Measurements from ENCODE around the gene CYFIP1. TPM values are rescaled to one million over a fixed set of nuclear protein-coding genes. Genes with fewer than 3 reads are reported as not detected.
"Not testable (repeated sequence)": the region's sequence is repeated elsewhere in the genome, so short reads cannot be mapped to it uniquely, and the experiment has no call there.

The CYFIP1 gene
- total and polyA plus RNA-seq, 4 donors = 27.0 to 136 (median 86.7) TPM

DNA sequence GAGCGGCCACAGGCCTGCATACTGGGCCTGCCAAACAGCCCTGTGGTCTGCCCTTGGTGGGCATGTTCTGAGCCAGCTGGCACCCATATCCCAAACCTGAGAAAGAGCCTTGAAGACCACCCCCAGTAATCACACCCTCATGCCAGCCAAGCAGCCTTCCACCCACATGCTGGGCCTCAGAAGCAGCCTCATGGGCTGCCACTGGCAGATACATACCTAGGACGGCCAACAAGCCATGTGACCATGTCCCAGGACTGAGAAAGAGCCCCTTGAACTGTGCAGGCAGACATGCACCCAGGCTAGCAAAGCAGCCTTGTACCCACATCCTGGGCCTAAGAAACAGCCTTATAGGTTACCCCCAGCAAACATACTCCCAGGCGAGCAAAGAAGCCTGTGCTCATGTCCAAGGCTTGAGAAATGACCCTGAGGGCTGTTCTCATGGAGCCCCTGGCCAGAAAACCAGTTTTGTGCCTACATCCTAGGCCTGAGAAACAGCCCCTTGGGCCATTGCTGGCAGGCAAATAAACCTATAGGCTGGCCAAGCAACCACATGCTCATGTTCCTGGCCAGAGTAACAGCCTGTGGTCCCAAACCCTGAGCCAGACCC lies 34.3 kb upstream of the CYFIP1 start:
- H3K27me3 ChIP-seq (ENCODE audit: control insufficient read depth in 3 of 3, insufficient read depth in 3 of 3, low read length in 2 of 3) = no peaks in the 10 kb centered on the region
- TF ChIP-seq, protein P1, sequence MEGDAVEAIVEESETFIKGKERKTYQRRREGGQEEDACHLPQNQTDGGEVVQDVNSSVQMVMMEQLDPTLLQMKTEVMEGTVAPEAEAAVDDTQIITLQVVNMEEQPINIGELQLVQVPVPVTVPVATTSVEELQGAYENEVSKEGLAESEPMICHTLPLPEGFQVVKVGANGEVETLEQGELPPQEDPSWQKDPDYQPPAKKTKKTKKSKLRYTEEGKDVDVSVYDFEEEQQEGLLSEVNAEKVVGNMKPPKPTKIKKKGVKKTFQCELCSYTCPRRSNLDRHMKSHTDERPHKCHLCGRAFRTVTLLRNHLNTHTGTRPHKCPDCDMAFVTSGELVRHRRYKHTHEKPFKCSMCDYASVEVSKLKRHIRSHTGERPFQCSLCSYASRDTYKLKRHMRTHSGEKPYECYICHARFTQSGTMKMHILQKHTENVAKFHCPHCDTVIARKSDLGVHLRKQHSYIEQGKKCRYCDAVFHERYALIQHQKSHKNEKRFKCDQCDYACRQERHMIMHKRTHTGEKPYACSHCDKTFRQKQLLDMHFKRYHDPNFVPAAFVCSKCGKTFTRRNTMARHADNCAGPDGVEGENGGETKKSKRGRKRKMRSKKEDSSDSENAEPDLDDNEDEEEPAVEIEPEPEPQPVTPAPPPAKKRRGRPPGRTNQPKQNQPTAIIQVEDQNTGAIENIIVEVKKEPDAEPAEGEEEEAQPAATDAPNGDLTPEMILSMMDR (IDR thresholded peaks at IDR 0.05; ENCODE audit: control extremely low read depth, extremely low read depth) = no peak
- no peak overlapping the region for H3K4me3 ChIP-seq
- ATAC-seq (ENCODE audit: insufficient read depth, low FRiP score) (no peak), DNase-seq (no peak)
- no peaks in the 10 kb centered on the region for H3K4me1 ChIP-seq (ENCODE audit: control insufficient read depth in 5 of 5, insufficient read depth in 5 of 5, low read length in 5 of 5)
- H3K36me3 ChIP-seq (ENCODE audit: control insufficient read depth in 4 of 4, insufficient read depth in 4 of 4, low read length in 4 of 4) = peaks cover 22 to 52% (median 39%) of the 10 kb centered on the region in 4 donors
- H3K27ac ChIP-seq (ENCODE audit: low read depth in 1 of 2, low read length in 1 of 2) = no peak overlapping the region
- H3K9me3 ChIP-seq (ENCODE audit: control insufficient read depth in 4 of 4, insufficient read depth in 3 of 4, low read length in 3 of 4) = no peaks in the 10 kb centered on the region
- WGBS, 2 donors = 93 to 97% methylated on average over 3 of the region's 3 CpGs
- H3K9ac ChIP-seq (ENCODE audit: insufficient read depth in 1 of 2, low read length in 2 of 2) = no peak overlapping the region

DNA sequence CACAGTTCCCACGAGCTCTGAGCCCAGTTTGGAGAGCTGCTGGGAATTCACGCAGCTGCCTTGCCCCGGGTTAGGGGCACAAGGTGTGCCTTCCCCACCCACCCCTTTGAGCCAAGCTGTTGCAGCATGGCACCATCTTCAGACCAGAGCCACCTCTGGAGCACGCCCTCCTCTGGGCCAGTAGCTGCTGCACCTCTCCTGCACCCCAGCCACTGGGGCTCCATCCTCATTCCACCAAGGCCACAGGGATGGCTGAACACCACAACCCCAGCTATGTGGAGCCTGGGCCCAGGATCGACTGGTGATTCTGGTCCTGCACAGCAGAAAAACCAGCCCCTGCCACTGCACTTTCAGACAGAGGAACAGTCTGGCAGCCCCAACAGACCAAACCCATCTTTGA lies 33.5 kb upstream of the CYFIP1 start:
- TF ChIP-seq, protein P1 (IDR thresholded peaks at IDR 0.05; ENCODE audit: control extremely low read depth, extremely low read depth) = no peak
- H3K36me3 ChIP-seq (ENCODE audit: control insufficient read depth in 4 of 4, insufficient read depth in 4 of 4, low read length in 4 of 4) = peaks cover 18 to 48% (median 35%) of the 10 kb centered on the region in 4 donors
- WGBS, 2 donors = 97% methylated on average over 5 of the region's 5 CpGs
- H3K27ac ChIP-seq (ENCODE audit: low read depth in 1 of 2, low read length in 1 of 2) = no peak overlapping the region
- DNase-seq = no peak
- ATAC-seq (ENCODE audit: insufficient read depth, low FRiP score) = no peak
- H3K27me3 ChIP-seq (ENCODE audit: control insufficient read depth in 3 of 3, insufficient read depth in 3 of 3, low read length in 2 of 3) = no peaks in the 10 kb centered on the region
- H3K4me3 ChIP-seq = no peak overlapping the region
- H3K9ac ChIP-seq (ENCODE audit: insufficient read depth in 1 of 2, low read length in 2 of 2) = no peak overlapping the region
- H3K9me3 ChIP-seq (ENCODE audit: control insufficient read depth in 4 of 4, insufficient read depth in 3 of 4, low read length in 3 of 4) = no peaks in the 10 kb centered on the region
- H3K4me1 ChIP-seq (ENCODE audit: control insufficient read depth in 5 of 5, insufficient read depth in 5 of 5, low read length in 5 of 5) = no peaks in the 10 kb centered on the region

DNA sequence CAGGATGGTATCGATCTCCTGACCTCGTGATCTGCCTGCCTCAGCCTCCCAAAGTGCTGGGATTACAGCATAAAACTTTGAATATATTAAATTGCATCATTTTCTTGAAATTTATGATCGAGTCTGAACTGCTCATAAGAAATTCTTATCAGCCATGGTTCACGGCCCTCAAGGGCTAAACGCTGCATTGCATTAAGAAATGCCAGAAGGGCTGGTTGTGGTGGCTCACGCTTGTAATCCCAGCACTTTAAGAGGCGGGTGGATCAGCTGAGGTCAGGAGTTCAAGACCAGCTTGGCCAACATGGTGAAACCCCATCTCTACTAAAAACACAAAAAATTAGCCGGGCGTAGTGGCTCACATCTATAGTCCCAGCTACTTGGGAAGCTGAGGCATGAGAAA lies 32.4 kb upstream of the CYFIP1 start:
- H3K27me3 ChIP-seq (ENCODE audit: control insufficient read depth in 3 of 3, insufficient read depth in 3 of 3, low read length in 2 of 3); ATAC-seq (ENCODE audit: insufficient read depth, low FRiP score); H3K4me3 ChIP-seq; H3K27ac ChIP-seq (ENCODE audit: low read depth in 1 of 2, low read length in 1 of 2); H3K9ac ChIP-seq (ENCODE audit: insufficient read depth in 1 of 2, low read length in 2 of 2); H3K9me3 ChIP-seq (ENCODE audit: control insufficient read depth in 4 of 4, insufficient read depth in 3 of 4, low read length in 3 of 4); H3K4me1 ChIP-seq (ENCODE audit: control insufficient read depth in 5 of 5, insufficient read depth in 5 of 5, low read length in 5 of 5); DNase-seq: not testable (repeated sequence)
- H3K36me3 ChIP-seq (ENCODE audit: control insufficient read depth in 4 of 4, insufficient read depth in 4 of 4, low read length in 4 of 4) = peaks cover 23 to 42% (median 37%) of the 10 kb centered on the region in 4 donors
- WGBS, 2 donors = 96 to 97% methylated on average over 9 of the region's 9 CpGs

DNA sequence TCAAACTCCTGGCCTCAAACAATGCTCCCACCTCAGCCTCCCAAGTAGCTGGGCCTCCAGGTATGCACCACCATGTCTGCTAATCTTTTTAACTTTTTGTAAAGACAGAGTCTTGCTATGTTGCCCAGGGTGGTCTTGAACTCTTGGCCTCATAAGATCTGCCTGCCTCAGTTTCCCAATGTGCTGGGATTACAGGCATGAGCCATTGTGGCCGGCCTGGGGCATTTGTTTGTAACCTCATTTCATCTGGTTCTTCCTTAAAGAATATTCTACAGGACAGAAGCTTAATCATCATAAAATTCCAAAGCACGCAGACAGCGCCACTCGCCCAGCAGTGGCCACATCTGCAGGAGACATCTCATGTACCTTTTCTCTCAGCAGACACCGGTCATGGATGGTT lies 23.6 kb upstream of the CYFIP1 start:
- Histone ChIP-seq H3K36me3 (ENCODE audit: control insufficient read depth in 4 of 4, insufficient read depth in 4 of 4, low read length in 4 of 4) (peaks cover 28 to 52% (median 37%) of the 10 kb centered on the region in 4 donors), H3K4me3 (no peak overlapping the region), H3K9me3 (ENCODE audit: control insufficient read depth in 4 of 4, insufficient read depth in 3 of 4, low read length in 3 of 4) (no peaks in the 10 kb centered on the region), H3K27ac (ENCODE audit: low read depth in 1 of 2, low read length in 1 of 2) (no peak overlapping the region), H3K27me3 (ENCODE audit: control insufficient read depth in 3 of 3, insufficient read depth in 3 of 3, low read length in 2 of 3) (no peaks in the 10 kb centered on the region), H3K9ac (ENCODE audit: insufficient read depth in 1 of 2, low read length in 2 of 2) (no peak overlapping the region), H3K4me1 (ENCODE audit: control insufficient read depth in 5 of 5, insufficient read depth in 5 of 5, low read length in 5 of 5) (no peaks in the 10 kb centered on the region)
- ATAC-seq (ENCODE audit: insufficient read depth, low FRiP score) (no peak), DNase-seq (no peak)
- WGBS, 2 donors = 96 to 97% methylated on average over 5 of the region's 5 CpGs
- TF ChIP-seq, protein P1 (IDR thresholded peaks at IDR 0.05; ENCODE audit: control extremely low read depth, extremely low read depth) = no peak
